Stimulated activated CD8-positive, alpha-beta memory T cell treated with anti-CD3 and anti-CD28 coated beads, Interleukin-12 subunit alpha, Interleukin-12 subunit beta, amount 100 ng/mL, for 4 hours (primary cell): Measurements from ENCODE around the gene PDLIM1.
"Not testable (repeated sequence)": the region's sequence is repeated elsewhere in the genome, so short reads cannot be mapped to it uniquely, and the experiment has no call there.

Experiments
- DNase-seq: peaks from one replicate; pipeline ENCODE4 v3.0.0-alpha.2; 2020; ENCODE audit warnings: low read depth

The PDLIM1 gene

DNA sequence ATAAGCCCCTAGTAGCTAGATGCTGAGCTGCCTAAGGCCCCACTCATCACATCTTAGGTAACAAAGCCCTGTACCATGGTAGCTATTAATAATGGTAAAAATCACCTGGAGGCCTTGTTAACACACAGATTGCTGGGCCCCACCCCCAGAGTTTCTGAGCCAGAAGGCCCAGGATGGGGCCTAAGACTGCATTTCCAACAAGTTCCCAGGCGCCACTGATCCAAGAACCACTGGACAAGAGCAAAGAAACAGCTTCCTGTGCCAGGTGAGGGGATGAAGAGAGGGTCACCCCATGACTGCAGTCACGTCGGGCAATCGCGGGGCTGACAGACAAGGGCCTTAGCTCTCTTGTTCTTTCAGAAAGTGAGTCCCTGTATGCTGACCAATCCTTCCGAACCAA, 50.0 kb downstream of the PDLIM1 start:
- no peak for DNase-seq

DNA sequence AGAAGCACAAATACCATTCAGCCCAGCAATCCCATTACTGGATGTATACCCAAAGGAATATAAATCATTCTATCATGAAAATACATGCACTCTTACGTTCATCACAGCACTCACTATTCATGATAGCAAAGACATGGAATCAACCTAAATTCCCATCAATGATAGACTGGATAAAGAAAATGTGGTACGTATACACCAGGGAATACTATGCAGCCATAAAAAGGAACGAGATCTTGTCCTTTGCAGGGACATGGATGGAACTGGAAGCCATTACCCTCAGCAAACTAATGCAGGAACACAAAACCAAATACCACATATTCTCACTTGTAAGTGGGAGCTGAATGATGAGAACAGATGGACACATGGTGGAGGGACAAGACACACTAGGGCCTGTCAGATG, 50.7 kb downstream of the PDLIM1 start:
- not testable (repeated sequence) for DNase-seq

DNA sequence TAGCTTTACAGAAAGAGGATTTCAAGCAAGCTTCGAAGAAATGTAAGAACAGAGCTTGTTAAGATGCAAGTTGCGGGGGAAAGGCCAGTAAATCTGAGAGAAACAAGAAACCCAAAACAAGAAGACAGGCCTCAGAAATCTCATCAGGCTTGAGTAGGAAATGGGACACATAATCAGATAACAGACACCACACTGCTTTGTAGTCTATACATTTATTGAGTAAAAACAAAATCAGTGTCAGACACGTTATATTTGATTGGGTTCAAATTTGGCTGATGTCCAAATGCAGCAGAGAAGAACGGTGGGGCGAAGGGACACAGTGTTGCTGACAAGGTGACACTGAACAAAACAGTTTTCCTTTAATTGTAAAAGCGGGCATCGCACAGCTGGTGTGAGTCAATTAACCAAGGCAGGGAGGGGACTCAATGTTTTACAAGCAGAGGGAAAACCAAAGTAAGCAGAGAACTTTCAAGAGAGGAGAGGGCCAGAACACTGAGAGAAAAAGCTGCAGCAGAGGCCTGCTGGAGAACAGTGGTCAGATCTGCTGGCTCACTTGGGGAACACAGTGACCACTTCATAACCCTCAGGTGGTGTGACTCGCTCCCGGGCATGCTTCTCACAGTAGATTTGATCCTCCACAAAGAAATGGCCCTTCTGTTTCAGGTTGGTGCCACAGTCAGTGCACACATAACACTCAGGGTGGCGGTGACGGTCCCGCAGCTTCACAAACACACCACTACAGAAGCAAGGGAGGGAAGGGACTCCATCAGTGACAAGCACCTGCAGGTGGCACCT, 53.2 kb downstream of the PDLIM1 start:
- no peak for DNase-seq

DNA sequence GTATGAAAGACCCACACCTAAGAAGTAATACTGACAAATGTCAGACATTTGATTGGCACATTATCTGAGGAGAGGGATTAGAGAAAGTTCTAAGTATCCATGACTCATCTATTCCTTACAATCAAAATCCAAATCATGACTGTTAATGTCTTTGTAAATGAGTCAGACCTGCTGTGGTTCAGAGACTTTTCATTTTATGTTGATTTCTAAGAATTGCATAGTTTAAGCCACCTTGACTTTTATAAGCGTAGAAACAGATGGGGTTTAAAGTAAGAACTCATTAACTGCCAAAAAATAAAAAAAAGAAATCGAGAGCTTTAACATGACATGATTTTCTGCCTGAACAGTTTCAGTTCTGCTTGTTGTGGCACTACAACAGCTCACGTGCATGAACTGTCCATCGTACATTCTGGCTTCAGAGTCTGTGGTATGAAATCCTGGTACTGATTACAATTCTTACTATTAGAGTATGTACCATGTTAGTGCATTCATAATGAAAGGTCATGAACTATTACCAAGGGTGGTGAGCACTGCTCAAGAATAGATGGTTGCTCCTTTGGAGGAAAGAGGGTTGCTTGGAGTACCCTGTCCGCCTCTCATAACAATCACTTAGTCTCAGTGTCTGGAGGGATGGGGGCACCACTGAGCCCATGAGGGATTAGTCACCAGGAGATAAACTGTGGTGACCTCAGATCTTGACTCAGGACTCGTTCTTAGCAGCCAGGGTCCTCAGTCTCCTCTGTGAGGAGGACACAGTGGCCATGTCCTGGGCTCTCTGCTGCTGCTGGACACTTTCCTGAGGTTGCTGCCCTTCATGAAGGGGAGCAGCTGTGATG, 54.5 kb downstream of the PDLIM1 start:
- DNase-seq = no peak

DNA sequence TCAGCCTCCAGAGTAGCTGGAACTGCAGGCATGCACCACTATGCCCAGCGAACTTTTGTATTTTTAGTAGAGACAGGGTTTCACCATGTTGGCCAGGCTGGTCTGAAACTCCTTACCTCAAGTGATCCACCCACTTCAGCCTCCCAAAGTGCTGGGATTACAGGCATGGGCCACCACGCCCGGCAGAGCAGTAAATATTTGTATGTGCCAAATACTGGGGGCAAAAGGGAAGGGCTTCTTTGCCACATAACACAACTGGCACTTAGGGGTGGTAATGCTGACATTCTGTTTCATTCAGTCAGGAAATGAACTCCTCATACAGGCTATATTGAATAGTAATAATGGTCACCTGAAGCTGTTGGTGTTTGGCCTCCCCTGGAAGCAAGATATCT, 55.1 kb downstream of the PDLIM1 start:
- no peak for DNase-seq

DNA sequence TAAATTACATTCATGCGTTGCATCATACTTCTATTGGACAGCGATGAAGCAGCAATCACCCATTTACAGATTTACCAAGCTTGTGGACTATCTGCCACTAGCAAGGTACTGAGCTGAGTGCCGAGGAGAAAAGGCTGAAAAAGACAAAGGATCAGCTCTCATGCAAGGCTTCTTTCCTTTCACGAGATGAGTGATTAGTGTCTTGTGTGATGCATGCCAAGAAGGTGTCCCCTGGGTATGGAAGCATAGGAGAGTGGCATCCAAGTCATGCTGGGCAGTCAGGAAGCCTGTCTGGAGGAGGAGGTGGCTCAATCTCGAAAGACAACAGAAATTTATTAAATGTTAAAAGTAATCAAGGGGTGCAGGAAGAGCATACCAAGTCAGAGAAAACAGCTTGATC, 55.9 kb downstream of the PDLIM1 start:
- DNase-seq = no peak

DNA sequence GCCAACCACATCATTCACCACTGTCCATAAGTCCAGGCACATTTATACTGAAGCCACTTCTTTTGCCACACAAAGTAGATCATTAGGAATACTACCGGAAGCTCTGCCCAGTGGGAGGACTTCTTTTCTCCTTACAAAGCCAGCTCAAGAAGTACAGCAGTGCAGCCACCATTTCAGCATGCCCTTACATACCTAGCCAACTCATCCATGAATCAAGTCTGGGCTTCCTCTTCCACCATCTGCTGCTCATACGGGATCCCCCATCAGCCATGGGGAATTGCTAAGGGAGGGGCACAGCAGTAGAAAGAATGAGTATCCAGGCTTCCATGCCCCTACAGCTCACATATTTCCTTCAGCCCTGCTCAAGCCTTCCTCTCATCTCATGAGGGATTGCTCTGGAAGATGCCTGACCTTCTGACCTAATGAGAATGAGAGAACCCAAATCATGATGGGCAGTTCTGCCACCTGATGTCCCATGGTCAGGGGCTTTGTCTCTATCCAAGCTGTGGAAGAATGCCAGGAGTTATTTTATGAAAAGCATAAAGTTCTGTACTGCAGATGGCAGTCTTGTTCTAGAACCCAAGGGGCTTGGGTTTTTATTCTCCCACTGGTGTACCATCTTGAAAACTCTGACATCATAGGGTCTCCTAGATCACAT, 57.3 kb downstream of the PDLIM1 start:
- DNase-seq = no peak

DNA sequence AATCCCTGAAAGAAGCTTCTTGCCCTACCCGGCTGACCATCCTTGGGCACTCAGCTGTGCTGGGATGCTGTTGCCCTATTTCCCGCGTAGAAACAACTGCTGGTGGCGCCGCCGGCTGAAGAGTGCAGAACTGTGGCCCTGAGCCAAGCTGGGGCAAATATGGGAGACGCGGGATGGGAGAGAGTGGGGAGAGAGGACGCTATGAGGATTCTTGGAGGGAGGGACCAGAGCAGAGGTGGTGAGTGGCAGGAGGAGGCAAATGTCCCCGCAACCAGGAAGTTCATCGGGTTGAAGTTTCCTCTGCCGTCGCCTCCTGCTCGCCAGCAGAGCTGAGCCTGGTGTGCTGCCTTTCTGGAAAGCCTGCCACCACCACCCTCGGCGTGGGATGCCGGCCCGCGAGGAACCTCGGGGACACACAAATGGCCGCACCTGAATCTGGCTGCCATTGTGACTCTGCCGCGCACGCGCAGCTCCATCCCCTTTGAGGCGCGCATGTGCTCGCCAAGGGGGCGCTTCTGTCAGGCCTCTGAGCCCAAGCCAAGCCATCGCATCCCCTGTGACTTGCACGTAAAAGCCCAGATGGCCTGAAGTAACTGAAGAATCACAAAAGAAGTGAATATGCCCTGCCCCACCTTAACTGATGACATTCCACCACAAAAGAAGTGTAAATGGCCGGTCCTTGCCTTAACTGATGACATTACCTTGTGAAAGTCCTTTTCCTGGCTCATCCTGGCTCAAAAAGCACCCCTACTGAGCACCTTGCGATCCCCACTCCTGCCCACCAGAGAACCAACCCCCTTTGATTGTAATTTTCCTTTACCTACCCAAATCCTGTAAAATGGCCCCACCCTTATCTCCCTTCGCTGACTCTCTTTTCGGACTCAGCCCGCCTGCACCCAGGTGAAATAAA, 59.9 kb downstream of the PDLIM1 start:
- peak; percentile 47 for DNase-seq

DNA sequence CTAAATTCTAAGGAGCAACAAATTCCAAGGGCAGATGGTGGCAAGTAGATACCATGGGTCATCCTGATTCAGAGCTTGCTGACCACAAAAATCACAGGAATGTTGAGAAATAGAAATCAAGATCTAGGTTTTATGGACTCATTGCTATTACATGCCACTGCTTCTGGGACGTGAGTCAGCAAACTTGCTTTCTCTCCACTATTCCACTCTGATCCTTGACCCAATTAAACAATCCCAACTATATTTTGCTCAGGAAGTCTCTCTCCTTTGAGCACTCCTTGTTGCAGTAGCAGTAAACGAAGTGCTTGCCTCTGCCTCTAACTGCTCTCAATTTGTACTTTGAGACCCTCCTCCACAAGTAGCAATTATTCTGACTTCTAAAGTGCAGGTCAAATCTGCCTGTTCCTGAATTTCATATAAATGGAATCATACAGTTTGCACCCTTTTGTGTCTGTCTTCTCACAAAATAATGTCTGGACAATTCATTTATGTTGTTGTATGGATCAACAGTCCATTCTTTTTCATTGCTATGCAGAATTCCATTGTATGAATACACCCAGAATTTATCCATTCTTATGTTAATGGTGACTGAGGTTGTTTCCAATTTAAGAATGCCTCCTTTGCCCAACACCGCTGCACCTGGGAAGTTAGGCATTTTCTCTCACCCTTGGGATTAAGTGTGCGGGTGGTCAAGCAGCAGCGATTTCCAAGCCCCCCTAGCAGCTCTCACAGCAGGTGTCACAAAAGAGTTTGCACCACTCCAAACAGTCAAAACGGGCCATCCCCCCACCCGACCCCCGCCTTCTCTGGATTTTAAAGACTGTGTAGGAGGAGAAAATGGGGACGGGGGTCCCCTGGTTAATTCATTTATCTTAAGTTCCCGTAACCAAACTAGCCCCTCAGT, 60.8 kb downstream of the PDLIM1 start:
- DNase-seq = no peak

DNA sequence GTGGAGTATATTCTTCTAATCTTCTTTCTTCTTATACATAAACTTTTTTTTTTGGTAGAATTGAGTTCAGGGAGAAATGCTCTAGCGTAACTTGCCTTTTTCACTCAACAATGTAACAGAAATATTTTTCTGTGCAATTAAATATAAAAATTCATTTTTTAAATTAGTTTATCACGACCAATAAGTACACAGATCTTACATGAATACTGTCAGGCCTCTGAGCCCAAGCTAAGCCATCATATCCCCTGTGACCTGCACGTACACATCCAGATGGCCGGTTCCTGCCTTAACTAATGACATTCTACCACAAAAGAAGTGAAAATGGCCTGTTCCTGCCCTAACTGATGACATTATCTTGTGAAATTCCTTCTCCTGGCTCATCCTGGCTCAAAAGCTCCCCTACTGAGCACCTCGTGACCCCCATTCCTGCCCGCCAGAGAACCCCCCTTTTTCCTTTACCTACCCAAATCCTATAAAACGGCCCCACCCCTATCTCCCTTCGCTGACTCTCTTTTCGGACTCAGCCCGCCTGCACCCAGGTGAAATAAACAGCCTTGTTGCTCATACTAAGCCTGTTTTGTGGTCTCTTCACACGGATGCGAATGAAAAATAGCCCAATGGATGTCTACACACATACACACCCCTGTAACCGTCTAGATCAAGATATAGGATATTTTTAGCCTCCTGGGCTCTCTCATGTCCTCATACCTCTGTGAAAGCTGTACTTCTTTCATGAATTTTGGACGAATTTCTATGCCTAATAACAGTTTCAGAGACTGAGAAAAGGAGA, 61.7 kb downstream of the PDLIM1 start:
- DNase-seq = not testable (repeated sequence)

DNA sequence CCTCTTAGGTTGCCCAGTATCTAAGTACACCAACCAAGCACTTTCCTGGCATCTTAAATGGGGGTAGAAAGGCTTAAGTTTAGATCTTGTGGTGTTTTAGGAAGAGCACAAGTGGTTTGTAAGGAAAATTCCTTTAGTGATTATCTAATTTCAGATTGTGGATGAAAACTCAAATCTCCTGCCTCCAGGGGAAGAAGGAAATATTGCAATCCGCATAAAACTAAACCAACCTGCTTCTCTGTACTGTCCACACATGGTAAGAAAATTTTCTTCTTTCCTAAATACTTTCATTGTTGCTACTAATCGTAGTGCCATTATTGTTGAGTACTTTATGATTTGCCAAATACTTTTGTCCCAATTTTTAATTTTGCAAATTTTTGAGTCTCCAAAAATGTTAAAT, 65.7 kb downstream of the PDLIM1 start:
- DNase-seq = no peak

DNA sequence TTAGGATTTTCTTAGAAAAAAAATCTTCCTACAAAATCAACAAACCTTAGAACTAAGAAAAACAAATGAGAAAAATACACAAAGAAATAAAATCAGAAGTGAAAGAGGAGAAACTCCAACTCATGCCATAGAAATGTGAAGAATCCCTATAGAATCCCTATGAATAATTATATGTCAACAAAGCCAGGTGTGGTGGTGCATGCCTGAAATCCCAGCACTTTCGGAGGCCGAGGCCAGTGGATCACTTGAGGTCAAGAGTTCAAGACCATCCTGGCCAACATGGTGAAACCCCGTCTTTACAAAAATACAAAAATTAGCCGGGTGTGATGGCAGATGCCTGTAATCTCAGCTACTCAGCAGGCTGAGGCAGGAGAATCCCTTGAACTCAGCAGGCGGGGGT, 69.7 kb downstream of the PDLIM1 start:
- DNase-seq = no peak

DNA sequence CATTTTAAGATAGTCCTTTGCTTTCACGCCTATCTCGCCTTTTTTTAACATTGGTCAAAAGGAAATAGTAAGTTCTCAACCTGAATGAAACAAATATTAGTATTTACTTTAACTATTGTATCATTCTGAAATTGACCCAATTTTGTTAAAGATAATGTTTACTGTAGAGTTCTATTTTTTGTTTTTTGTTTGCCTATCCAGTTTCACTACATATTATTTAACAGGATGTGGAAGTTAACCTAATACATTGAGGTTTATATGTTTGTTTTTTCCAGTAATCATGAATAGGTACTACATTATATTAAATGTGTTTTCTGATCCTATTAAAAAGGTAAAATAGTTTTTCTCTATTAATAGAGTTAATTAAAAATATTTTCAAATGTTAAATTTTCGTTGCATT, 70.3 kb downstream of the PDLIM1 start:
- no peak for DNase-seq

DNA sequence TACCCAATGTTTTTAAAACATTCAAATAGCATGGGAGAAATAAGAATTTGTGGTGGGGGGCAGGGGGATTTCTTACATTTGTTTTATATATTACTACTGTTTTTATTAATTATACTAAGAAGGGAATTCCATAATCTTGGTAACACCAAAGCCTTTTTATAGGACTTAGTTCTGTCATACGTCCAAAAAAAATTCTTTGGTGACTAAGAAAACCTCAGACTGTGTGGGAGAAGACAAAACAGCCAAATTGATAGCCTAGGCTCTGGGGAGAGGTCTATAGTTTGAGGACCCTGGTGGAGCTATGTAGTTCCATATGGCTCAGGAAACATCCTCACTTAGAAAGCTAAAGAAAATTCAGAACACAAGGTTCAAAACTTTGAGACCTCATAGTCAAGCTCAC, 73.3 kb downstream of the PDLIM1 start:
- no peak for DNase-seq

DNA sequence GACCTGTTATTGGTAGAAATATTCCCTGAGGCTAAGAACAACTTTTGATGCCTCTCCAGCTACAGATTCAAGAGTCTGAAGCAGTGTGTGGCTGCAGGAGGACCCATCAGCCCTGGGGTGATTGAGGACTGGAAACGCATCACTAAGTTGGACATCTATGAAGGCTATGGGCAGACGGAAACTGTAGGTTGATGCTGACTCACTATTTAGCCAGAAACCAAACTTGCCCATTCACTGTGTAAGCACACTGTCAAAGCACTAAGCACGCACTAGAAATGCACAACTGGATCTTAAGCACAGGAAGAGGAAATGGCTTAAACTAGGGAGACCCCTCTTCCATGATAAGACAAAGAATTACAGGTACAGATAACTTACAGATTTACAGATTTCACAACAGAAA, 76.0 kb downstream of the PDLIM1 start:
- no peak for DNase-seq

DNA sequence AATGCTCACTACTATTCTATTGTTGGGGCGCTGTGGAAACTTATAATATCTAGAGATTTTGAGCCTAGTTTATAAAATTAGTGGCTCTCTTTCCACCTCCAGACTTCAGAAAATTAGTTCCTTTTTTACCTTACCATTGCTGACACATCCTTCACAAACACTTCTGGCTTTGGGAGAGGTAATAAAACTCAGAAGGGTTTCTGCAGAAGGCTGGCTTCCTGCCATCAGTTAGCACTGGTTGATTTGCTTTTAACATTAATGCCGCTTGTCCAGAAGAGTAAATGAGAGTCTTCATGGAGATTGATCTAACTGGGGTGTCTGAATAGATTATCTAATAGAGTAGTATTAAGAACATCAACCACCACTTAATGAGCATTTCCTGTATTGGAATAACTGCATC, 76.4 kb downstream of the PDLIM1 start:
- no peak for DNase-seq

DNA sequence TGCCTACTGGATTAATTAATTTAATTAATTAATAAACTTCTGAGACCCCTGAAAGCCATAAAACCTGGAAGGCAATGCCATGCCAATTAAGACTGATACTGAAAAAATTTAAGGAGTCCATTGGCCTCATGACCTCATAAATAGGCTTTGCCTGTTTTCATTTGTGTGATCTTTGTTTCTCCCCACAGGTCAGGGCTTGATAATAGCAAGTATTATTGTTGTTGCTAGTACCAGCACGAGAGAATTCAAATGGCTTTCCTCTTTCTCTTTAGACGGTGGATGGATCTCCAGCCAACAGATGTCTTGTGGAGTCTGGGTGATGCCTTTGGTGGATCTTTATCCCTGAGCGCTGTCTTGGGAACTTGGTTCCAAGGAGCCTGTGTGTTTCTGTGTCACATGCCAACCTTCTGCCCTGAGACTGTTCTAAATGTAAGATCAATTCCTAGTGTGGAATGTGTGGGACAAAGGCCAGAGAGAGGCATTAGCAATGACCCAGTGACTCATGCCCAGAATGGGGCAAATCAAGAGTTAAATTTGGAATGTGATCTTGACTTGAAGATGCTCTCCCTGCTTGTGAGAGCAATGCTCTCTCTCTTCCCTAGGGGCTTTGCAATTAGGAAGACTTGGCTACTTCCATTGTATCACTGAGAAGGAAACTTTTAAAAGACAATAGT, 79.1 kb downstream of the PDLIM1 start:
- no peak for DNase-seq

DNA sequence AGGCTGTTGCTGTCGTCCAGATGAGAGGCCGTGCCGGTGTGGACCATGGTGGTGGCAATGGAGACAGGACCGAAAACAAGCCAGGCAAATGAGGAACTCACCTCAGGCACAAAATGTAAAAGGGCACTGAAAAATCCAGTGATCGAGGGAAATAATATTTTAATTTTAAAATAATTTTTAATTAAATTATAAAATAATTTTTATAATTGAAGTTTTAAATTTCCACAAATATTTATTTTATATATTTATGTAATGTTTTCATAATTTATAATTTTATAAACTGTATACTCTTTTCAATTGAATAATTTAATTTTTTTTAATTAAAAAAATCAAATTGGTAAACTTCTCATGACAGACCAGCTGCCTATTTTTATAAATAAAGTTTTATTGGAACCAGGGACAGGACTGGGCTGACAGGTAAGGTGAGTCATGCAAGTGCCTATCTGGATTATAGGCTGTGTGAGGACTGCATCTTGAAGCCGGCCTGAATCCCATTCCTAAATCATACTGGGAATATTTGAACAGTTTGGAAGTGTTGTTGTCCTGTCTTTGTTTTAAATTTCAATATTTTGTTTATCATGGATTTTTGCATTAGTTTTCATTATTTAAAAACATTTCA, 81.2 kb downstream of the PDLIM1 start:
- DNase-seq = no peak
